Measurements from ENCODE around the gene CLDN9.

CLDN9 gene

DNA sequence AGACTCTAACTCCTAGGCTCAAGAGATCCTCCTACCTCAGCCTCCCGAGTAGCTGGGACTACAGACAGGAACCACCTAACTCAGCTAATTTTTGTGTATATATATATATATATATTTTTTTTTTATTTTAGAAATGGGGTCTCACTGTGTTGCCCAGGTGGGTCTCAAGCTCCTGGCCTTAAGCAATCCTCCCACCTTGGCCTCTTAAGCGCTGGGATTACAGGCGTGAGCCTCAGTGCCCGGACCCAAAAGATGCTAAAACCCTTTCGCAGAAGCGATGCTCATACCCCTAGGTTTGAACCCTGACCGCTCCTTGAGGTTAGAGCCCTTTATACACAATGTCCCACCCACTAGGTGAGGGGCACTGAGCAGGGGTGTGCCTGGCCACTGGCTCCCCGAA, 2.2 kb upstream of the CLDN9 start:
- H3K27me3 ChIP-seq (ENCODE audit: control insufficient read depth in 1 of 2, insufficient read depth in 2 of 2, low read length in 2 of 2), result peaks cover 51 to 69% of the 10 kb centered on the region in 2 donors
- H3K9ac ChIP-seq (ENCODE audit: low read length in 2 of 2), result no peak overlapping the region
- no peaks in the 10 kb centered on the region for H3K36me3 ChIP-seq (ENCODE audit: control insufficient read depth in 2 of 2, insufficient read depth in 2 of 2, low read length in 2 of 2)
- no peaks in the 10 kb centered on the region for H3K9me3 ChIP-seq (ENCODE audit: control insufficient read depth in 2 of 2, low read length in 2 of 2)
- peaks cover 3% of the 10 kb centered on the region for H3K4me1 ChIP-seq (ENCODE audit: control insufficient read depth, insufficient read depth, low read length)
- no peak overlapping the region for H3K27ac ChIP-seq (ENCODE audit: low read length)
- no peak overlapping the region for H3K4me3 ChIP-seq (ENCODE audit: low read length in 2 of 2)

DNA sequence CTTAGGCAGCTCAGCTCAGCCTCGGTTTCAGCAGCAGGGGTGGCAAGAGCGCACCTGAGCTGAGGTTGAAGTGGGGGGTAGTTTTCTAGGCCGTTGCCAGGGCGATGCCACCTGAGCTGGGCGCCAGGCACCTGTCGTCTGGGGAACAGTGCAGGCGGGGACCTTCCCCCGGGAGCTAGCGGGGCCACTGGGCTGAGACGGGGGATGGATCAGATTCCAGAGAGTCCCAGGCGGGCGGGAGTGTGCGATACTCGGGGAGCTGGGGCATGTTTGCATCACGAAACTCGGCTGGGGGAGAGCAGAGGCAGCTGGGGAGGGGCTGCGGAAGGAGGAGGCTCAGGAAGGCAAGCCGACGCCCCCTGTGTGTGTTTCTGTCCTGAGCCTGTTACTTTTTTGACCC, 477 bp upstream of the CLDN9 start:
- Histone ChIP-seq H3K27me3 (ENCODE audit: control insufficient read depth in 1 of 2, insufficient read depth in 2 of 2, low read length in 2 of 2) (peaks cover 44 to 61% of the 10 kb centered on the region in 2 donors), H3K9me3 (ENCODE audit: control insufficient read depth in 2 of 2, low read length in 2 of 2) (no peaks in the 10 kb centered on the region), H3K4me1 (ENCODE audit: control insufficient read depth, insufficient read depth, low read length) (peaks cover 3% of the 10 kb centered on the region), H3K9ac (ENCODE audit: low read length in 2 of 2) (no peak overlapping the region), H3K36me3 (ENCODE audit: control insufficient read depth in 2 of 2, insufficient read depth in 2 of 2, low read length in 2 of 2) (no peaks in the 10 kb centered on the region), H3K27ac (ENCODE audit: low read length) (no peak overlapping the region), H3K4me3 (ENCODE audit: low read length in 2 of 2) (no peak overlapping the region)

DNA sequence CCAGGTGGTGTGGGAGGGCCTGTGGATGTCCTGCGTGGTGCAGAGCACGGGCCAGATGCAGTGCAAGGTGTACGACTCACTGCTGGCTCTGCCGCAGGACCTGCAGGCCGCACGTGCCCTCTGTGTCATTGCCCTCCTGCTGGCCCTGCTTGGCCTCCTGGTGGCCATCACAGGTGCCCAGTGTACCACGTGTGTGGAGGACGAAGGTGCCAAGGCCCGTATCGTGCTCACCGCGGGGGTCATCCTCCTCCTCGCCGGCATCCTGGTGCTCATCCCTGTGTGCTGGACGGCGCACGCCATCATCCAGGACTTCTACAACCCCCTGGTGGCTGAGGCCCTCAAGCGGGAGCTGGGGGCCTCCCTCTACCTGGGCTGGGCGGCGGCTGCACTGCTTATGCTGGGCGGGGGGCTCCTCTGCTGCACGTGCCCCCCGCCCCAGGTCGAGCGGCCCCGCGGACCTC, 798 bp downstream of the CLDN9 start:
- Histone ChIP-seq H3K36me3 (ENCODE audit: control insufficient read depth in 2 of 2, insufficient read depth in 2 of 2, low read length in 2 of 2) (no peaks in the 10 kb centered on the region), H3K4me1 (ENCODE audit: control insufficient read depth, insufficient read depth, low read length) (no peaks in the 10 kb centered on the region), H3K27me3 (ENCODE audit: control insufficient read depth in 1 of 2, insufficient read depth in 2 of 2, low read length in 2 of 2) (peaks cover 39 to 61% of the 10 kb centered on the region in 2 donors), H3K9me3 (ENCODE audit: control insufficient read depth in 2 of 2, low read length in 2 of 2) (no peaks in the 10 kb centered on the region), H3K4me3 (ENCODE audit: low read length in 2 of 2) (no peak overlapping the region), H3K9ac (ENCODE audit: low read length in 2 of 2) (no peak overlapping the region), H3K27ac (ENCODE audit: low read length) (no peak overlapping the region)

DNA sequence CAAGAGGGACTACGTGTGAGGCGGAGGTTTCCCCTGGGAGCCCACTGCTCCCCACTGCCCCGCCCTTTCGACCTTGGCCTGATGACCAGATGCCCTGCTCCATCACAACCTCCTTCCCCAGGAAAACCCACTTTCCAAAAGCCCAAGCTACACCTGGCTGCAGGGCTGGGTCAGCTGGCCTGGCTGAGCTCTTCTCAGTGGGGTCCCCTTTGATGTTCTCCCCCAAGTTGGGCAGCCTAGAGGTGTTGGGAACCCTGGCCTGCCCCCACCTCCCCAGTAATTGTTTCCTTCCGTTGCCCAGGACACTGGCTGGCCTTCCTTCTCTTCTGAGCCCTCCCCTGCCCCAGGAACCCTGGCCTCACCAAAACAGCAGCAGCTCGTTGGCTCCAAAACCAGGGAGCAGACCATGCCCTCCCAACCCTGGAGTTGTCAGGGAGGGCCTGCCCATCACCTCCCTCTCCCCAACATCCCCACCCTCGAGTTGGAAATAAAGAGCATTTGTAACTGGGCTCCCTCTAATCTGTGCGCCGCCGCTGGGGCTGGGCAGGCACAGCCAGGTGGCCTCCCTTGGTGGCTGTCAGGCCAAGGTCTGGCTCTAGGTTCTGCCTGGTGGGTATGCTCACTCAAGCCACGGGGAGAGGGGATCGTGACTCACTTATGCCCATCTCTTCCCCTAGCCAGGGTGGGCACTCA, 1.4 kb downstream of the CLDN9 start:
- Histone ChIP-seq H3K4me1 (ENCODE audit: control insufficient read depth, insufficient read depth, low read length) (no peaks in the 10 kb centered on the region), H3K27ac (ENCODE audit: low read length) (no peak overlapping the region), H3K4me3 (ENCODE audit: low read length in 2 of 2) (no peak overlapping the region), H3K27me3 (ENCODE audit: control insufficient read depth in 1 of 2, insufficient read depth in 2 of 2, low read length in 2 of 2) (peaks cover 39 to 59% of the 10 kb centered on the region in 2 donors), H3K36me3 (ENCODE audit: control insufficient read depth in 2 of 2, insufficient read depth in 2 of 2, low read length in 2 of 2) (no peaks in the 10 kb centered on the region), H3K9ac (ENCODE audit: low read length in 2 of 2) (no peak overlapping the region), H3K9me3 (ENCODE audit: control insufficient read depth in 2 of 2, low read length in 2 of 2) (no peaks in the 10 kb centered on the region)

DNA sequence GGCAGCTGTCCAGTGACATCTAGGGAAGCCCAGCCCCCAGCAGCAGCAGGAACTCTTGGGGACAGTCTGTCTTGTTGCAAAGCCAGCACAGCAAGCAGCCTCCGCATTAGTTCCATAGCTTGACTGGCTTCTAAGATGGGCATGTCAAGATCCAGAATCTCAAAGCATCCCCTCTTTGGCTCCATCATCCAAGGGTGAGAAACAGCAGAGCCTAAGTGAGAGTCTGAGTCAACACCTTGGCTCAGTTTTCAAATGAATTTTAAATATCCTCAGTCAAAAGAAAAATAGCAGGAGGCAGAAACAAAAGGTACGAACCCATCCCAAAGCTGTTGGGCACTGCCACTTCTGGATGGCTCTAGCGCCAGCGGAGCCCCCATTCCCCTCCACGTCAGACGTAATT, 2.2 kb downstream of the CLDN9 start:
- no peaks in the 10 kb centered on the region for H3K9me3 ChIP-seq (ENCODE audit: control insufficient read depth in 2 of 2, low read length in 2 of 2)
- H3K27me3 ChIP-seq (ENCODE audit: control insufficient read depth in 1 of 2, insufficient read depth in 2 of 2, low read length in 2 of 2), result peaks cover 36 to 50% of the 10 kb centered on the region in 2 donors
- H3K36me3 ChIP-seq (ENCODE audit: control insufficient read depth in 2 of 2, insufficient read depth in 2 of 2, low read length in 2 of 2), result no peaks in the 10 kb centered on the region
- H3K4me3 ChIP-seq (ENCODE audit: low read length in 2 of 2), result no peak overlapping the region
- H3K4me1 ChIP-seq (ENCODE audit: control insufficient read depth, insufficient read depth, low read length), result peaks cover 3% of the 10 kb centered on the region
- no peak overlapping the region for H3K9ac ChIP-seq (ENCODE audit: low read length in 2 of 2)
- no peak overlapping the region for H3K27ac ChIP-seq (ENCODE audit: low read length)

DNA sequence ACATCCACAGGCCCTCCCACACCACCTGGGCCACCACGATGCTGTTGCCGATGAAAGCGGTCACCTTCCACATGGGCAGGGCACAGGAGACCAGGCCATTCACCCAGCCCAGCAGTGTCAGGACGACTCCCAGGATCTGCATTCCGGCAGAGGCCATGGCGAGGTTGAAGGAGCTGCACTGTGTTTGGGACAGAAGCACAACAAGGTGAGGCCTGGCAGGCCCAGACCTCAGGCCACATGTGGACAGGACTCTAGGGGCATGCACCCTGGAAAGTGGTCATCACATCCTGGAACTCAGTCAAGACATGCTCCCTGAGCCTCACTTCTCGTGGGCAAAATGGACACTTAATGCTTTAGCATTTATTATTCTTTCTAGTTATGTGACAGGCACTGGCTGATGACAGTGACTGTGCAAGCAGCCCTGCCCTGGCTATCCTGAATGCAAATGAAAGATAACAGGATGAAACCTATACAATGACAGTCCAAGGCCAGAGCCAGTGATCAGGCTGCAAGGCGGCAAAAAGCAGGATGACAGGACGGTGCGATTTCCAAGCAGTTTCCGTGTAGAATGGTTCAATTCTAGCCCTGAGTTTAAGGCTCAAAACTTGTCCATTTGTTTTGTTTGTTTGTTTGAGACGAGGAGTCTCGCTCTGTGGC, 3.3 kb downstream of the CLDN9 start:
- H3K27ac ChIP-seq (ENCODE audit: low read length), result no peak overlapping the region
- no peaks in the 10 kb centered on the region for H3K36me3 ChIP-seq (ENCODE audit: control insufficient read depth in 2 of 2, insufficient read depth in 2 of 2, low read length in 2 of 2)
- H3K9ac ChIP-seq (ENCODE audit: low read length in 2 of 2), result no peak overlapping the region
- H3K4me1 ChIP-seq (ENCODE audit: control insufficient read depth, insufficient read depth, low read length), result peaks cover 11% of the 10 kb centered on the region
- H3K9me3 ChIP-seq (ENCODE audit: control insufficient read depth in 2 of 2, low read length in 2 of 2), result no peaks in the 10 kb centered on the region
- H3K27me3 ChIP-seq (ENCODE audit: control insufficient read depth in 1 of 2, insufficient read depth in 2 of 2, low read length in 2 of 2), result peaks cover 33 to 47% of the 10 kb centered on the region in 2 donors
- H3K4me3 ChIP-seq (ENCODE audit: low read length in 2 of 2), result no peak overlapping the region

DNA sequence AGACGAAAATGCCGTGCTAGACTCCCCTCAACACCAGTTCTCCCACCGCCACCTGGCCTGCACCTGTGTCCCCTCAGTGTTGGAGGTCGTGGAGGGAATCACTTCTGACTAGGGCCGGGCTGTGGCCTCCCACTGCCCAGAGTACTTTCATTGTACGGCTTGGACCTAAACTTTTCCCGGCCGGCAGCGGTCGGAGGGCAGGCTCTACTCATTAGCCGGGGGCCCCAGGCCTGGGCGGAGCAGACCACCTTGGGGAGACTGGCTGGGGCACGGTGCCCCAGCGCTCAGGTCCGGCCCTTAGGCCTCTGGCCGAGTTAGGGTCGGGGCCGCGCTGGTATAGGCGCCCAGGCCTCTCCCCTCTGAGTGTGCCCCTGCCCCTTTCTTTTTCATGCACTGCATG, 4.6 kb downstream of the CLDN9 start:
- Histone ChIP-seq H3K4me1 (ENCODE audit: control insufficient read depth, insufficient read depth, low read length) (peaks cover 24% of the 10 kb centered on the region), H3K27ac (ENCODE audit: low read length) (no peak overlapping the region), H3K9me3 (ENCODE audit: control insufficient read depth in 2 of 2, low read length in 2 of 2) (no peaks in the 10 kb centered on the region), H3K36me3 (ENCODE audit: control insufficient read depth in 2 of 2, insufficient read depth in 2 of 2, low read length in 2 of 2) (no peaks in the 10 kb centered on the region), H3K9ac (ENCODE audit: low read length in 2 of 2) (no peak overlapping the region), H3K4me3 (ENCODE audit: low read length in 2 of 2) (no peak overlapping the region), H3K27me3 (ENCODE audit: control insufficient read depth in 1 of 2, insufficient read depth in 2 of 2, low read length in 2 of 2) (peaks cover 26 to 37% of the 10 kb centered on the region in 2 donors)

DNA sequence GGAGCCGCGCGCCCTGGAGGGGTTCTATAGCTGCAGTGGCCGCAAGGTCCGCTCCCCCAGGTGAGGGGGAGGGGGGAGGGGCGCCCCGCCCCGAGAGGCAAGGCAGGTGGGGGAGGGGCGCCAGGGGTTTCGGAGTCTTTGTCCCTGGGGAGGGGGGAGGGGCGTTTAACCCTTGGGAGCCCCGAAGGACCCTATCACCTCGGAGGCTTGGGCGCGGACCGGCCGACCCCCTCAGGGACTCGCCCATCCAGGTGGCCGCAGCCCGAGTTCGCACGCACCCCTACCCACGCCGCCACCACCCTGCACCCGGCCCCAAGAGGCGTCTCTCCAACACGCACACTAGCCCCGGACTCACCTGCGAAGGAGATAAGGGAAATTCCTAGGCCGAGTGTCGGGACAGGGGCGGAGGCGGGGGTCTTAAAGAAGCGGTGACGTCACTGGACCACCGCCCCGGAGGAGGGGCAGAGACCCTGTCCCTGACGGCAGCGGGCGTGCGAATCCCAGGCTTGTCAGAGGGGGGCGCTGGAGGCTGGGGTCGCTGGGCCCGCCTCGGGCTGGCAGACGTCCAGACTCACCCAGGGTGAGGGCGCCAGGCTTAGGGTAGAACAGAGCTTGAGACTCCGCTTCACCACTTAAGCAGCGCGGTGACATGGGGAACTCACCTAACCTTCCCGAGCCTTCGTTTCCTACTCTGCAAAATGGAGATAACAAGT, 5.2 kb downstream of the CLDN9 start, which contains the start of gene CLDN6:
Gene CLDN6, minus strand, starts transcription at position 390 of the 713 bp plus-strand sequence. CDS start 2,162 bp downstream, outside the sequence.
- no peak within 1 kb of the TSS for H3K27ac ChIP-seq (ENCODE audit: low read length)
- H3K9ac ChIP-seq (ENCODE audit: low read length in 2 of 2), result no peak within 1 kb of the TSS
- no peaks in the 10 kb centered on the region for H3K36me3 ChIP-seq (ENCODE audit: control insufficient read depth in 2 of 2, insufficient read depth in 2 of 2, low read length in 2 of 2)
- H3K27me3 ChIP-seq (ENCODE audit: control insufficient read depth in 1 of 2, insufficient read depth in 2 of 2, low read length in 2 of 2), result peaks cover 22 to 33% of the 10 kb centered on the region in 2 donors
- H3K9me3 ChIP-seq (ENCODE audit: control insufficient read depth in 2 of 2, low read length in 2 of 2), result no peaks in the 10 kb centered on the region
- H3K4me1 ChIP-seq (ENCODE audit: control insufficient read depth, insufficient read depth, low read length), result peaks cover 31% of the 10 kb centered on the region
- no peak within 1 kb of the TSS for H3K4me3 ChIP-seq (ENCODE audit: low read length in 2 of 2)

DNA sequence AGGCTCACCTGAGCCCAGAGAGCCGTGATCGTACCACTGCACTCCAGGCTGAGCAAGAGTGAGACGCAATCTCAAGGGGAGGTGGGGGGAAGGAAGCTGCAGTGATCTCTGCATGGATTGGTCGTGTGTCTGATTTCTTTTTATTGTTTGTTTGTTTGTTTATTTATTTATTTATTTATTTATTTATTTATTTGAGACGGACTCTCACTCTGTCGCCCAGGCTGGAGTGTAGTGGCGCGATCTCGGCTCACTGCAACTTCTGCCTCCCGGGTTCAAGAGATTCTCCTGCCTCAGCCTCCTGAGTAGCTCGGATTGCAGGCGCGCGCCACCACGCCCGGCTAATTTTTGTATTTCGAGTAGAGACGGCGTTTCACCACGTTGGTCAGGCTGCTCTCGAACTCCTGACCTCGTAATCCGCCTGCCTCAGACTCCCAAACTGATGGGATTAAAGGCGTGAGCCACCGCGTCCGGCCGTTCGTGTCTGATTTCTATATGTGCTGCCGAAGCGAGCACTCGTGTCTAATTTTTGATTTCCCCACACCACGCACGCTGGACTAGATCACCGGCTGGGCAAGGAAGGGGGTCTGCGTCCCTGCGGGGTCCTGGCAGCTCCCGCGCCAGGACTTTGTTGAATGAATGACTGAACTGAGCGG, 7.0 kb downstream of the CLDN9 start:
- Histone ChIP-seq H3K9ac (ENCODE audit: low read length in 2 of 2) (peak overlapping the region in 1 of 2 donors; percentile 29), H3K27ac (ENCODE audit: low read length) (no peak overlapping the region)

DNA sequence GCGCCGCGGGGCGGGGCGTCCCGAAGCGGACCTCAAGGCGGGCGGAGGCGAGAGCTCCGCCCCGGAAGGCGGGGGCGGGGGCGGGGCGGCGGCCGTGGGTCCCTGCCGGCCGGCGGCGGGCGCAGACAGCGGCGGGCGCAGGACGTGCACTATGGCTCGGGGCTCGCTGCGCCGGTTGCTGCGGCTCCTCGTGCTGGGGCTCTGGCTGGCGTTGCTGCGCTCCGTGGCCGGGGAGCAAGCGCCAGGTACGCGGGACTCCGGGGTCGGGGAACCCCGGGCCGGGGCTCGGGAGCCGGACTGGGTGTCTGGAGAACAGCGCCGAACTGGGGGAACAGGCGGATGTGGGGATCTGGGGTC, 7.5 kb downstream of the CLDN9 start, which contains the start of gene TNFRSF12A:
Gene TNFRSF12A, plus strand, starts transcription at position 122 of the 357 bp plus-strand sequence. Its CDS starts 30 bp downstream, at position 152.
- Histone ChIP-seq H3K9me3 (ENCODE audit: control insufficient read depth in 2 of 2, low read length in 2 of 2) (no peaks in the 10 kb centered on the region), H3K4me3 (ENCODE audit: low read length in 2 of 2) (peak within 1 kb of the TSS; percentile 89 to 96), H3K36me3 (ENCODE audit: control insufficient read depth in 2 of 2, insufficient read depth in 2 of 2, low read length in 2 of 2) (no peaks in the 10 kb centered on the region), H3K27ac (ENCODE audit: low read length) (peak within 1 kb of the TSS; percentile 93), H3K9ac (ENCODE audit: low read length in 2 of 2) (peak within 1 kb of the TSS; percentile 74 to 99), H3K27me3 (ENCODE audit: control insufficient read depth in 1 of 2, insufficient read depth in 2 of 2, low read length in 2 of 2) (peaks cover 15 to 18% of the 10 kb centered on the region in 2 donors), H3K4me1 (ENCODE audit: control insufficient read depth, insufficient read depth, low read length) (peaks cover 40% of the 10 kb centered on the region)

More for the DNA sequence above, 7.0 kb downstream of the CLDN9 start:
- Histone ChIP-seq H3K27me3 (ENCODE audit: control insufficient read depth in 1 of 2, insufficient read depth in 2 of 2, low read length in 2 of 2) (peaks cover 15 to 18% of the 10 kb centered on the region in 2 donors), H3K4me3 (ENCODE audit: low read length in 2 of 2) (peak overlapping the region; percentile 52 to 89), H3K4me1 (ENCODE audit: control insufficient read depth, insufficient read depth, low read length) (peaks cover 40% of the 10 kb centered on the region), H3K36me3 (ENCODE audit: control insufficient read depth in 2 of 2, insufficient read depth in 2 of 2, low read length in 2 of 2) (no peaks in the 10 kb centered on the region), H3K9me3 (ENCODE audit: control insufficient read depth in 2 of 2, low read length in 2 of 2) (no peaks in the 10 kb centered on the region)
